ENCODE data around the gene PDE12.

DNA sequence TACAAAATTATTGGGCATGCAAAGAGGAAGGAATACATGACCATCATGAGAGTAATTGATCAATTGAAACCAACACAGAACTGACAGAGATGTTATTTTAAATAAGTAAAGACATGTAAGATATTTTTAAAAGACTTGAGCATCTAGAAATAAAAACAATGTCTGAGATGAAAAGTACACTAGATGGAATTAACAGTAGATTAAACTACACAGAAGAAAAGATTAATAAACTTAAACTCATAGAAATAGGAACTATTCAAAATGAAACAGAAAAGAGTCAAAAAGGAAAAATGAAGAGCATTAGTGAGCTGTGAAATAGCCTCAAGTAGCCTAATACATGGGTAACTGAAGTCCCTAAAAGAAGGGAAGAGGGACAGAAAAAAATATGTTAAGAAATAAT lies 49.6 kb downstream of the PDE12 start:
- TF ChIP-seq POLR2A (IDR thresholded peaks at IDR 0.05; ENCODE audit: low read depth, low read length) (no peak), POLR2AphosphoS5 (IDR thresholded peaks at IDR 0.05; ENCODE audit: low read depth, low read length) (no peak)
